GM21447 (cell line): ENCODE measurements around the gene SORBS2.
"Not testable (repeated sequence)": the region's sequence is repeated elsewhere in the genome, so short reads cannot be mapped to it uniquely, and the experiment has no call there.

Experiments used
- ATAC-seq: cut with Tn5 transposase; IDR thresholded peaks from one replicate; pipeline ENCODE4 v1.9.1; 2021; ENCODE audit not compliant: unreplicated experiment

SORBS2 gene

GRCh38 chr4:185567381-185568376, 244.3 kb downstream of the SORBS2 start:
- no peak for ATAC-seq

GRCh38 chr4:185566972-185567371, 245.0 kb downstream of the SORBS2 start:
- no peak for ATAC-seq

- ATAC-seq = no peak
Measured at GRCh38 chr4:185566425-185566824, 245.6 kb downstream of the SORBS2 start.

GRCh38 chr4:185565696-185566095, 246.3 kb downstream of the SORBS2 start:
- ATAC-seq = no peak

GRCh38 chr4:185564349-185564748, 247.6 kb downstream of the SORBS2 start:
- no peak for ATAC-seq

GRCh38 chr4:185562531-185562930, 249.5 kb downstream of the SORBS2 start:
- no peak for ATAC-seq

GRCh38 chr4:185560316-185560715, 251.7 kb downstream of the SORBS2 start:
- ATAC-seq = no peak

- no peak for ATAC-seq
Measured at GRCh38 chr4:185559915-185560281, 252.1 kb downstream of the SORBS2 start.

- not testable (repeated sequence) for ATAC-seq
Measured at GRCh38 chr4:185559251-185559914, 252.6 kb downstream of the SORBS2 start.

GRCh38 chr4:185554365-185555126, 257.4 kb downstream of the SORBS2 start:
- ATAC-seq = no peak

- no peak for ATAC-seq
Measured at GRCh38 chr4:185552254-185552653, 259.7 kb downstream of the SORBS2 start.

- no peak for ATAC-seq
Measured at GRCh38 chr4:185550933-185551332, 261.1 kb downstream of the SORBS2 start.

GRCh38 chr4:185549095-185549639, 262.8 kb downstream of the SORBS2 start:
- ATAC-seq = no peak

- ATAC-seq = no peak
Measured at GRCh38 chr4:185548587-185548986, 263.4 kb downstream of the SORBS2 start.

GRCh38 chr4:185546335-185546734, 265.7 kb downstream of the SORBS2 start:
- ATAC-seq = no peak

- ATAC-seq = no peak
Measured at GRCh38 chr4:185542626-185543315, 269.2 kb downstream of the SORBS2 start.

GRCh38 chr4:185541251-185541727, 270.7 kb downstream of the SORBS2 start:
- no peak for ATAC-seq

GRCh38 chr4:185540487-185541120, 271.4 kb downstream of the SORBS2 start:
- no peak for ATAC-seq

GRCh38 chr4:185540040-185540439, 272.0 kb downstream of the SORBS2 start:
- ATAC-seq = no peak

- no peak for ATAC-seq
Measured at GRCh38 chr4:185538806-185539205, 273.2 kb downstream of the SORBS2 start.
